ENCODE measurements around the gene DIAPH2.
"Not testable (repeated sequence)": the region's sequence is repeated elsewhere in the genome, so short reads cannot be mapped to it uniquely, and the experiment has no call there.

DNA sequence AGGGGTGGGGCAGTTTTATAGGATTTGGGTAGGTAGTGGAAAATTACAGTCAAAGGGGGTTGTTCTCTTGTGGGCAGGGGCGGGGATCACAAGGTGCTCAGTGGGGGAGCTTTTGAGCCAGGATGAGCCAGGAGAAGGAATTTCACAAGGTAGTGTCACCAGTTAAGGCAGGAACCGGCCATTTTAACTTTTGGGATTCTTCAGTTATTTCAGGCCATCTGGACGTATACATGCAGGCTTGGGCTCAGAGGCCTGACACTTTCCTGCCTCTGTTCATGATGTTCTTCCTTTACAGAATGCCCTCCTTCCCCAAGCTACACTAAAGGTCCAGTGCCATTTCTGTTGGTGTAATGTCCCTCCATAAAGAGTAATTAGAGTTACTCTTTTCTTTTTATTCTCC lies 157.2 kb downstream of the DIAPH2 start:
- TF ChIP-seq, protein P1, sequence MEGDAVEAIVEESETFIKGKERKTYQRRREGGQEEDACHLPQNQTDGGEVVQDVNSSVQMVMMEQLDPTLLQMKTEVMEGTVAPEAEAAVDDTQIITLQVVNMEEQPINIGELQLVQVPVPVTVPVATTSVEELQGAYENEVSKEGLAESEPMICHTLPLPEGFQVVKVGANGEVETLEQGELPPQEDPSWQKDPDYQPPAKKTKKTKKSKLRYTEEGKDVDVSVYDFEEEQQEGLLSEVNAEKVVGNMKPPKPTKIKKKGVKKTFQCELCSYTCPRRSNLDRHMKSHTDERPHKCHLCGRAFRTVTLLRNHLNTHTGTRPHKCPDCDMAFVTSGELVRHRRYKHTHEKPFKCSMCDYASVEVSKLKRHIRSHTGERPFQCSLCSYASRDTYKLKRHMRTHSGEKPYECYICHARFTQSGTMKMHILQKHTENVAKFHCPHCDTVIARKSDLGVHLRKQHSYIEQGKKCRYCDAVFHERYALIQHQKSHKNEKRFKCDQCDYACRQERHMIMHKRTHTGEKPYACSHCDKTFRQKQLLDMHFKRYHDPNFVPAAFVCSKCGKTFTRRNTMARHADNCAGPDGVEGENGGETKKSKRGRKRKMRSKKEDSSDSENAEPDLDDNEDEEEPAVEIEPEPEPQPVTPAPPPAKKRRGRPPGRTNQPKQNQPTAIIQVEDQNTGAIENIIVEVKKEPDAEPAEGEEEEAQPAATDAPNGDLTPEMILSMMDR (IDR thresholded peaks at IDR 0.05; ENCODE audit: low read depth, low read length, poor library complexity, severe bottlenecking): not testable (repeated sequence)
- not testable (repeated sequence) for TF ChIP-seq EZH2phosphoT487 (IDR thresholded peaks at IDR 0.05; ENCODE audit: borderline replicate concordance, low read length)

Data from DOHH2 (cell line).